Ecto neural progenitor cell (in vitro differentiated cells): ENCODE data around the gene EIF3C.
"Not testable (repeated sequence)": the region's sequence is repeated elsewhere in the genome, so short reads cannot be mapped to it uniquely, and the experiment has no call there.

Experiments
- DNase-seq: peaks from one replicate; pipeline ENCODE4 v3.0.0-alpha.2; 2018; ENCODE audit warnings: low spot score

Gene EIF3C, protein sequence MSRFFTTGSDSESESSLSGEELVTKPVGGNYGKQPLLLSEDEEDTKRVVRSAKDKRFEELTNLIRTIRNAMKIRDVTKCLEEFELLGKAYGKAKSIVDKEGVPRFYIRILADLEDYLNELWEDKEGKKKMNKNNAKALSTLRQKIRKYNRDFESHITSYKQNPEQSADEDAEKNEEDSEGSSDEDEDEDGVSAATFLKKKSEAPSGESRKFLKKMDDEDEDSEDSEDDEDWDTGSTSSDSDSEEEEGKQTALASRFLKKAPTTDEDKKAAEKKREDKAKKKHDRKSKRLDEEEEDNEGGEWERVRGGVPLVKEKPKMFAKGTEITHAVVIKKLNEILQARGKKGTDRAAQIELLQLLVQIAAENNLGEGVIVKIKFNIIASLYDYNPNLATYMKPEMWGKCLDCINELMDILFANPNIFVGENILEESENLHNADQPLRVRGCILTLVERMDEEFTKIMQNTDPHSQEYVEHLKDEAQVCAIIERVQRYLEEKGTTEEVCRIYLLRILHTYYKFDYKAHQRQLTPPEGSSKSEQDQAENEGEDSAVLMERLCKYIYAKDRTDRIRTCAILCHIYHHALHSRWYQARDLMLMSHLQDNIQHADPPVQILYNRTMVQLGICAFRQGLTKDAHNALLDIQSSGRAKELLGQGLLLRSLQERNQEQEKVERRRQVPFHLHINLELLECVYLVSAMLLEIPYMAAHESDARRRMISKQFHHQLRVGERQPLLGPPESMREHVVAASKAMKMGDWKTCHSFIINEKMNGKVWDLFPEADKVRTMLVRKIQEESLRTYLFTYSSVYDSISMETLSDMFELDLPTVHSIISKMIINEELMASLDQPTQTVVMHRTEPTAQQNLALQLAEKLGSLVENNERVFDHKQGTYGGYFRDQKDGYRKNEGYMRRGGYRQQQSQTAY

DNA sequence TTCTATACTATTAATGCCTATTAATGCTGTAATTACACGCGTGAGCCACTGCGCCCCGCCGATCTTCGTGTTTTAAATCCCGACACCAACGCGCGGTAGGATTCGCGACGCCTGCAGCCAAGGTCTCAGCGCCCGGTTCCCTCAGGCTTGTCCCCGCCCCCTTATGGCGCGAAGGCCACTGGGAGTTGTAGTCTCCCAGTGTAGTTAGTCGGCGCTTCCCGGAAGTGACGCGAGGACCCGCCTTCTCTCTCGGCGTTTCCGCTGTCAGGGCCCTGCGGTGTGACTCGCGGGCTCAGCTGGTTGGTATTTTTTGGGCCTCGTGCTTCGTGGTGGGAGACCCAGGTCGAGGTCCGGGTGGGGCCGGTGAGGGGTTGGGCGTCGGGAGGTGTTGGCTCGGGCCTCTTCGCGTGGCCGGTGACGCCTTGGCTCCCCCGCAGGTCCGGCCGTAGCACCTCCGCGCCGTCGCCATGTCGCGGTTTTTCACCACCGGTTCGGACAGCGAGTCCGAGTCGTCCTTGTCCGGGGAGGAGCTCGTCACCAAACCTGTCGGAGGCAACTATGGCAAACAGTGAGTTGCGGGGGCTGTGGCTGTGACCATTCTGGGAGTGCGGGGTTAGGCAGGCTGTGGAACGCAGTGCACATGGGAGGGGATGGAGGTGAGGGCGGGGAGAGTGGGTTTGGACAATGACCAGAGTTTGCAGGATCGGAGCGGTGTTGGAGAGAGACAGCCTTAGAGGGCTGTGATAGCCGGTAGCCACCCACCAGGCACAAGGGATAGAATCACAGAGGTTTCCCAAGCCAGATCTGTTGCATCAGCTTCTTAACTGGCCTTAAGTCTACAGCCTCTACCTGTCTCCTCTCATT is at the start of gene EIF3C:
Gene EIF3C (plus strand): TSS at position 245 of the 864 bp plus-strand sequence. CDS start 223 bp downstream, at position 468.
- not testable (repeated sequence) for DNase-seq

DNA sequence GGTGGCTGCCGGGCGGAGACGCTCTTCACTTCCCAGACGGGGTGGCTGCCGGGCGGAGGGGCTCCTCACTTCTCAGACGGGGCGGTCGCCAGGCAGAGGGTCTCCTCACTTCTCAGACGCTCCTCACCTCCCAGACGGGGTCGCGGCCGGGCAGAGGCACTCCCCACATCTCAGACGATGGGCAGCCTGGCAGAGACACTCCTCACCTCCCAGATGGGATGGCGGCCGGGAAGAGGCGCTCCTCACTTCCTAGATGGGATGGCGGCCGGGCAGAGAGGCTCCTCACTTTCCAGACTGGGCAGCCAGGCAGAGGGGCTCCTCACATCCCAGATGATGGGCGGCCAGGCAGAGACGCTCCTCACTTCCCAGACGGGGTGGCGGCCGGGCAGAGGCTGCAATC is 45.0 kb upstream of the EIF3C start:
- DNase-seq = not testable (repeated sequence)

DNA sequence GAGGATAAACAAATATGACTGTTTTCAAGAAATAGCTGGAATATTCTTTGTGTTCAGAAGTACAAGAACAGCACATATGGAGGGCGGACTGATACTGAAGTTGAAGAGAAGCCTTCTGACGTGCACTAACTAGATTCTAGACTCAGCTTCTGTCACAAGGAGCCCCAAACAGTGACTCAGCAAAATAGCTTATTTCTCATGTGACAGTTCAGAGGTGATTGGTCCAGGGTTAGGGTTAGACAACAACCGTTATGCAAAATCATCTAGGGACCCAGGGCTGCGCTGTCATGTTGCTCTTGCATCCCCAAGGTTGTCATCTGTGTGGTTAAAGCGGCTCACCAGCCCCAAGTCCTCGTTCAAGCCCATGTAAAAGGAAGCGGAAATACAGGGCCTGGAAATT is 43.8 kb upstream of the EIF3C start:
- not testable (repeated sequence) for DNase-seq

DNA sequence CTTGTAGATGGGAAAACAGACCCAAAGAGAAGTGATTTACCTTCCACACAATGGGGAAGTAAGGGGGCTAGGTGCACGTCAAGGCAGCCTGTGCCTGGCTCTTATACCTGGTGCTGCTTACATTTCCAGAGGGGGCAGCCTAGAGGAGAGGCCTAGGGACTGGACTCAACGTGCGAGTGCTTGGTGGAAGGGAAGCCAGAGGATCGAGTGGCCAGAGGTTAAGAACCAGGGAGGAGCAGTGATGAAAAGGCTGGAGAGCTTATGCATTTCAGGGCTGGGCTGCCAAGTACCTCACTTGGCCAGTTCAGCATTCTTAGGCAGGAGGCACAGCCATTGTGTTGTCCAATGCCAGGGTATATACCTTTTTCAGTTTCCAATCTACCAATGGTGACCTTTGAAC is 43.1 kb upstream of the EIF3C start:
- not testable (repeated sequence) for DNase-seq

DNA sequence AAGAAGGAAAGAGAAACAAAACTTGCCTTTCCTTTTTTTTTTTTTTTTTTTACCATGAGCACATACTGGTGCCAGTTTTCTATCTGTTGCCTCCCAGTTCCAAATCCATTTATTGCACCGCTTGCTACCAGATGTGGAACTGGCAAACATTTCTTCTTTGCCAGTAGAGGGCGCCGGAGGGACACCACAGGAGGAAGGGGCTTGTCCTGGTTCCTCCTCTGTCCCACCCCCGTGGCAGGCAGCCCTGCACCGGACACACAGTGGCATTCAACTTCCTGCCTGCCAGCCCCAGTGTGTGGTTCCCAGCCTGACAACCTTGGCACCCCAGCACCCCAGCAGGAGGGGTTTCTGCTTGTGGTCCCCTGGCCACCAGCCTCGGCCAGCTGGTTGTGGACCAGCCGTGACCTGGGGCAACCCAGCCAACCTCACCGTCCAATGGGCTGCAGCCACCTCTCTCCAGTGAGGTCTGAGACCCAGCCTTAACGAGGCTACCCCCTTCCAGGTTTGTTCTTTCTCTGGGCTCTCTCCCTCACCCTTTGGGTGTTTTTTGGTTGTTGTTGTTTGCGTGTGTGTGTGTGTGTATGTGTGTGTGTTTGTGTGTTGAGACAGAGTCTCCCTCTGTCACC is 22.8 kb upstream of the EIF3C start:
- DNase-seq = not testable (repeated sequence)

DNA sequence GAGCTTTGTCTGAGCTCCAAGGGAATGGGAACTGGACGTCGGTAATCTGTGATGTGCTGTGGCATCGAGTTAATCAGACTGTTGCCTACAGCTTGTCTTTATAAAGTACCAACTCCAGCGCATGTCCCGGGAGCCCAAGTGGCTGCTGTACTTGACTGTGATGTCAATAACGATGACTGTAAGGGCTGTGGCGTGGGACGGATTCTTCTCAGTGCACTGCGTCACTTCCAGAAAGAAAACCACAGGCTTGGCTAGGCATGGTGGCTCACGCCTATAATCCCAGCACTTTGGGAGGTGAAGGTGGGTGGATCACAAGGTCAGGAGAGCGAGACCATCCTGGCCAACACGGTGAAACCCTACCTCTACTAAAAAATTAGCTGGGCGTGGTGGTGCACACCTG is 21.8 kb upstream of the EIF3C start:
- not testable (repeated sequence) for DNase-seq

DNA sequence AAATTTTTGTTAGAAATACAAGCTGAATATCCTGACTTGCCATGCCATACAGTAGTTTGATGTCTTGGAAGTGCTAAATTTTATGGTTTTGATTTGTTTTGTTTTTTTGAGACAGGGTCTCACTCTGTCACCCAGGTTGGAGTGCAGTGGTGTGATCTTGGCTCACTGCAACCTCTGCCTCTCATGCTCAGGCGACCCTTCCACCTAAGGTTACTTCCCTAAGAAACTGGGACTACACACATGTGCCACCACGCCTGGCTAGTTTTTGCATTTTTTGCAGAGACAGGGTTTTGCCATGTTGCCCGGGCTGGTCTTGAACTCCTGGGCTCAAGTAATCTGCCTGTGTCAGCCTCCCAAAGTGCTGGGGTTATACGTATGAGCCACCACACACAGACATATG is 19.5 kb upstream of the EIF3C start:
- not testable (repeated sequence) for DNase-seq

DNA sequence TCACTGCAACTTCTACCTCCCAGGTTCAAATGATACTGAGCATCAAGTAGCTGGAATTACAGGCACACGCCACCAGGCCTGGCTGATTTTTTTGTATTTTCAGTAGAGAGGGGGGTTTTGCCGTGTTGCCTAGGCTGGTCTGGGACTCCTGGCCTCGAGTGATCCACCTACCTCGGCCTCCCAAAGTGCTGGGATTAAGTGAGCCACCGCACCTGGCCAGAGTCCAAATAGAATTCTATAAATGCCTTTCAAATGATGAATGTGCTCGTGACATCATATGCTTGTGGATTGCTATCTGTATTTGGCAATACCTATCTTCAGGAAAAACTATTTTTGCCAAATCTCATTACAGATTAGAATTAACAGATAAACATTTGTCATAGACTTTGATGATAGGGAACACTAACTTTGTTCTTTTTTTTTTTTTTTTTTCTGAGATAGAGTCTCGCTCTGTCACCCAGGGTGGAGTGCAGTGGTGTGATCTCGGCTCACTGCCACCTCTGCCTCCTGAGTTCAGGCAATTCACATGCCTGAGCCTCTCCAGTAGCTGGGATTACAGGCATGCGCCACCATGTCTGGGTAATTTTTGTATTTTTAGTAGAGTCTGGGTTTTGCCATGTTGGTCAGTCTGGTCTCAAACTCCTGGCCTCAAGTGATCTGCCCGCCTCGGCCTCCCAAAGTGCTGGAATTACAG is 17.9 kb upstream of the EIF3C start:
- DNase-seq = not testable (repeated sequence)

DNA sequence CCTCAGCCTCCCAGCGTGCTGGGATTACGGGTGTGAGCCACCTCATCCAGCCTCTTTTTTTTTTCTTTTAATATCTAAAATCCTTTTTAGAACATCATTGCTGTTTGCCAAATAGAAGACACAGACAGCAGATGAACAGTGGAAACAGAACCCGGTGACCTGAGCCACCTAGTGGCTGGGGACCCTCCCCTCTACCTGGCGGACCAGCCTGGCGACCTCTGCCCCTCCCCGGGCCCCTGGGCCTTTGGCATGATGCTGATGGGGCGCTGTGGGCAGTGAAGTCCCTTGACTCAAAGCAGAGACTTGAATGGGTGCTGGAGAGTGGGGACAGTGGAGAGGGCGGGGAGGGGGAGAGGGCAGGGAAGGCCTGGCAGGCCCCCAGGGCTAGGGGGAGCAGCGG is 11.5 kb upstream of the EIF3C start:
- DNase-seq = not testable (repeated sequence)

DNA sequence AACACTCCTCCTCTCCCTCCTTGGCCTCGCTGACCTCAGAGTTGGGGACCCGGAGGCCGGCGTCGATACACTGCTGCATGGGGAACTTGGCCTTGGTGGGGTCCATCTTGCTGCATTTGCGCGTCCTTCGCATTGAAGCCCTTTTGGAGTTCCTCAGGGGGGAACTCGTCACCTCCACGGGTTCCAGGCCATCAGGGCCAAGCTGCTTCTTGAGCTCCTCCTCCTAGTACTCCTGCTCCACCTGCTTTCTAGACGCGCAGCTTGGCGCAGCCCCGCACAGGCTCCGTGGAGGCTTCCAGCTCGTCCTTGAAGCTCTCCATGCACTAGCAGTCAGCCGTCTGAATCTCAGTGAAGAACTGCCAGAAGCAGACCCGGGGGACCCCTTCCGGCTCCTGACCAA is 10.9 kb upstream of the EIF3C start:
- DNase-seq = not testable (repeated sequence)

DNA sequence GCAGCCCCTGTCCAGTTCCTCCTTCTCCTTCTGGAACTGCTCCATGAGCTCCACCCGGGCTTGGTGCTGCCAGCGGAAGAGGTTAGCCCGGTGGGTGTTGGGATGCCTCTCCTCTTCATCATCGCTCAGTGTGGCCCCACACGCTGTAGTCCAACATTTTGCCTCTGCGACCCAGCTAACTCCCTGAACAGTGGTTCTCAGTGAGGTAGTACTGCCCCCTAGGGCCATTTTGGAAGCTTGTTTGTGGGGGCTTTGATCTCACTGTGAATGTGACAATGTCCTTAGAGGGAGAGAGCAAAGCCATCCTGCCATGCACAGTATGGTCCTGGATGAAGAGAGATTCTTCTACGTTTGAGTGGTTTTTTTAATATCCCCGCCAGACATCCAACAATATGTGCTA is 9.9 kb upstream of the EIF3C start:
- not testable (repeated sequence) for DNase-seq

DNA sequence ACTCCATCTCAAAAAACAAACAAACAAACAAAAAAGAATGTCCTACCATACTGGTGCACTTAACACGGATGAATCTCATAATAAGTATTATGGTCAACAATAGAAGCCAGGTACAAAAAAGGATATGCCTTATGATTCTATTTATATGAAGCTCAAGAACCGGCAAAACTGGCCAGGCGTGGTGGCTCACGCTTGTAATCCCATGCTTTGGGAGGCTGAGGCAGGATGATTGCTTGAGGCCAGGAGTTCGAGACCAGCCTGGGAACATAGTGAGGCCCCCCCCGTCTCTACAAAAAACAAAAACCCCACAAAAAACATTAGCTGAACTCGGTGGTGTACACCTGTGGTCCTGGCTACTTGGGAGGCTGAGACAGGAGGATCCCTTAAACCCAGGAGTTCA is 7.0 kb upstream of the EIF3C start:
- DNase-seq = not testable (repeated sequence)

DNA sequence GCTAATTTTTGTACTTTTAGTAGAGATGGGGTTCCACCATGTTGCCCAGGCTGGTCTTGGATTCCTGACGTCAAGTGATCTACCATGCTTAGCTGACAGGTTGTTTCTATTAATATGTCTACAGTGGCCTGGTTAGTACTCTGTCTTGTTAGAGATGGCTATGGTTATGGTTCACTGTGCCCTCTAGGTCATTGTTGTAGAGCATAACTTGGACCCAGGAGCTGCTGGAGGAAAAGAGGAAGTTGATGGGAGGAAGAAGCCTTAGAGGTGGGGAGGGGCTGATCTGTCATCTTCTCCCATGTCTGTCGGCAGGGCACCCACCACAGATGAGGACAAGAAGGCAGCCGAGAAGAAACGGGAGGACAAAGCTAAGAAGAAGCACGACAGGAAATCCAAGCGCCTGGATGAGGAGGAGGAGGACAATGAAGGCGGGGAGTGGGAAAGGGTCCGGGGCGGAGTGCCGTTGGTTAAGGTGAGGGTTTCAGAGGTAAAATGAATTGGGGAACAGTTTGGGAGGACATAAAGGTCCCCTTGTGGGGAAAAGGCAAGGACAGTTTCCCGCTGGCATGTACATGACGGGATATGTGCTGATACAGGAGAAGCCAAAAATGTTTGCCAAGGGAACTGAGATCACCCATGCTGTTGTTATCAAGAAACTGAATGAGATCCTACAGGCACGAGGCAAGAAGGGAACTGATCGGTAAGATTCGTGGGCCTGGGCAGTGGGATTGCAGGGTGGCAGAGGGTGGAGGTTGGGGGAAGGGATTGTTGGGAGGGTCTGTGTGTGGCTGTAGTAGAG is 11.8 kb downstream of the EIF3C start:
- DNase-seq = not testable (repeated sequence)

DNA sequence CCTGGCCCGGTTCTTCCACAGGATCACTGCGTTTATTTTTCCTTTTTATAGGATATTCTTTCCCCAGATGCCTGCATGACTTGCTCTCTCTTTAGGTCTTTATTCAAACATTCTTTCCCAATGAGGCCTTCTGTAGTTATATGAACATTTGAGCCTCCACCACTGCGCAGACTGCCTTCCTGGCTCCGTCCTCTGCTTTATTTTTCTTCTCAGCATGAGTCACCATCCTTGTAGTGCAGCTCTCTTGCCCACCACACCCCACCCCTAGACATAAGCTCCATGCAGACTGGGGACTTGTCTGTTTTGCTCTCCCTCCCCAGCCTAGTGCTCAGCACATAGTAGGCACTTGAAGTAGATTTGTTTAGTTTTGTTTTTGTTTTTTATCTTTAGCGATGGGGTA is 20.0 kb downstream of the EIF3C start:
- not testable (repeated sequence) for DNase-seq

DNA sequence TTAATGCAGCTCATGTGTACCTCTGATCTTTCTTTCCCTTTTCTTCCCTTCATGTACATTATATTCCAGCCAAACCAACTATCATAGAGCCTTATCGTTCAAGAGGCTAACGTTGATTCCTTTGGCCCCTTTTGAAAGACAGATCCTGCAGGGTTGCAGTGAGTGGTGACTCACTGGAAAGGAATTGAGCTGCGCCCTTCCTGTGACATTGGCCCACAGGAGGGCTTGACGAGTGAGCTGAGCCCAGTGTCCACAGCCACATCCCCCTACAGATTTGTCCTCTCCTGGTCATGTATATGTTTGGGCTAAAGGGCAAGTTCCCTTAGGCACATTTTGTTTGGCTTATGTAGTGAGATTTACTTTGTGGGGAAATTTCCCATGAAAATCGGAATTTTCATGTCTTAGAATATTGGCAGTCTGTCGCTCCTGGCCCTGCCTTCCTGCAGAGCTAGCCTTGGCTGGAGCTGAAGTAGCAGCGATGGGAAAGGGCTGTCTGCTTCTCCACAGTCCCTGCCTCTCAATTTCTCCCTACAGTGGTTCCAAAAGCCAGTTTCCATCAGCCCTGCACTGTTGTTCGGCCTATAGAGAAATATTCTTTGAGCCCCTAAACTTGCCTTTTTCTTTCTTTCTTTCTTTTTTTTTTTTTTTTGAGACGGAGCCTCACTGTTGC is 21.3 kb downstream of the EIF3C start:
- not testable (repeated sequence) for DNase-seq

DNA sequence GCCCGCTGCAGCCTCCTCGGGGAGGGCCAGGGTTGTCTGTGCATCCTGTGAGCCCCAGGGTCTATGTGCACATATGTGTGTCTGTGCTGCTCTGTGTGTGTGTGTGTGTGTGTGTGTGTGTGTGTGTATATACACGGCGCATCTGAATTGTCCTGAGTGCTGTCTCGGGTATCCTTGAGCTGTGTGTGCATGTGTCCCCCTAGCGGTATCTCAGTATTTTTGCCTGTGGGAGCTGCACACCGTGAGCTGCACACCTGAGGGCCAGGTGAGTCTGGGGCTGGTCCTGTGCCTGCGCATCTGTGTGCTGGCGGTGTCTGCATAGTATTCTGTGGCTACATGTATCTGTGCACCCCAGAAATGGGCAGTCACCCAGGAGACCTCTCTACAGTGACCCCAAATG is 28.5 kb downstream of the EIF3C start:
- not testable (repeated sequence) for DNase-seq

DNA sequence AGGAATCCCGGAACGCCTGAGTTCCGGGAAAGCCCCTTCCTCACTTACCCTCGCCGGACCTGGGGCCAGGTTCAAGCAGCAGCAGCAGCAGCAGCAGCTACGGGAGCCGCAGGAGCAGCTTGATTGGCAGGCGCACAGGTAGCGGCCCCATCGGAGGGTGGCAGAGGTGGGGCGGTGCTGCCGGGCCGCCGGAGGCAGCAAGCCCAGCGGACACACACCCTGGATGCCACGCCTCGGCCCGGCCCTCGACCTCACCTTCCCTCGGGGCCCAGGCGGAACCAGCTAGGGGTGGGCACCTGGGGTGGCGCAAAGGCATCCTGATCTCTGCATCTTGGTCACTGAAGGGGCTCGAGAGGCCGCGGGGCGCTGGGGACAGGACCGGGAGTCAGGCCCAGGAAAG is 29.4 kb downstream of the EIF3C start:
- not testable (repeated sequence) for DNase-seq

DNA sequence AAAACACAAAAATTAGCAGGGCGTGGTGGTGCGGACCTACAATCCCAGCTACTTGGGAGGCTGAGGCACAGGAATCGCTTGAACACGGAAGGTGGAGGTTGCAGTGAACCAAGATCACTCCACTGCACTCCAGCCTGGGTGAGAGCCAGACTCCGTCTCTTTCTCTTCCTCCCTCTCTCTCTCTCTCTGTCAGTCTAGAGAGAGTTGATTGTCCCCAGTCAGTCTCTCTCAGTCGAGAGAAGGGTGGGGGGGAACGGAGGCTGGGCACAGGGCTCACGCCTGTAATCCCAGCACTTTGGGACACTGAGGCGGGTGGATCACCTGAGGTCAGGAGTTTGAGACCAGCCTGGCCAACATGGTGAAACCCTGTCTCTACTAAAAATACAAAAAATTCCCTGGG is 30.0 kb downstream of the EIF3C start:
- DNase-seq = not testable (repeated sequence)

DNA sequence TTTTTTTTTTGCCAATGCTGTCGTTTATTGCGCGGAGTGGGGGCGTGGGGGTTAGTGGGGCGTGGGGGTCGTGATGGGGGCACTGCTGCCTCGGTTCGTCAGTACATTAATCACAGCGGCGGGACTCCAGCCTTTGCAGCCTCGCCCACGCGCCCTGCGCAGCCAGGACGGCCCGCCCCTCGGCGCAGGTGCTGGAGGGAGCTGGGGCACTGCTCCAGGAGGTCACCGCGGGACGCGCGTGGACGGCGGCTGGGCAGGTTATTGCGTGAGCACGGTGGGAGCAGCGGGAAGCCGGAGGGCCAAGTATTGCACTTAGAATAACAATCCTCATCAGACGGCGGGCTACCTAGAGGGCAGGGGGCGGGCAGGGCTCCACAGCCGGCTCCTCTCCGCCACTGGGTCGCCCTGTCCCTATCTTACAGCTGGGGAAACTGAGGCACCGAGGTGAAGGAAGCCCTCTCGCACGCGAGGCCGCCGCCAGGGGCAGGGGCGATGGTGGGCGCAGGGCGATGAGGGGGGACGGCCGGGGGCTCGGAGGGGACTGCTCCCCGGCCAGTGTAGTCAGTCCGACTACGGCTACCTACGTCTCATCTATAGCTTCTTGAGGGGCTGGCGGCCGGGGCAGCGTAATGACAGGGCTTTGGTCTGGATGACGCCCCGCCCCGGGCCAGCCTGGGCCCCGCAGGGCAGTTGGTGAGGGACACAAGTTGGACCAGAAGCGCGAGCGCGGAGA is 35.5 kb downstream of the EIF3C start:
- DNase-seq = not testable (repeated sequence)
